ENCODE measurements around the gene KCNT2. TPM values are rescaled to one million over a fixed set of nuclear protein-coding genes. Genes with fewer than 3 reads are reported as not detected.

KCNT2 gene
- polyA plus RNA-seq, 1 of the 3 experiments (the other 2 are of a cell fraction) = 0.56 TPM

DNA sequence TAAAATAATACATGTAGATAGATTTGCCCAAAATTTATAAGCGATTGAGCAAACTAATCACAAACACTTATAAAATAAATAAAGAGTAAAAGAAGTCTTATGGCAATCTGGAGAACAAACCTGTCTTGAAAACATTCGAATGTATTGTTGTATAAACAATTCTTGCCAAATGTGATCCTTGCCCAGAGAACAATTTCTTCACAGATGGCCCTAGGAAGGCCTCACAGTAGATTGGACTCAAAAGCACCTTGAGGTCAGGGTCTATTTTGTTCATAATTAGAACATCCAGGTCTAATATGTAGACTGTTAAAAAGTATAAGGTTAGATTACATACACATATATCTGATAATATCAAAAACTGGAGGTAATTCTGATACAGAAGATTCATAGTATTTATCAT lies 202.4 kb downstream of the KCNT2 start (continued):
- TF ChIP-seq TCF12 (IDR thresholded peaks at IDR 0.05) = no peak
- no peak for TF ChIP-seq ELF1 (IDR thresholded peaks at IDR 0.05)
- TF ChIP-seq TEAD4 (IDR thresholded peaks at IDR 0.05; ENCODE audit: borderline replicate concordance, insufficient read depth) = no peak

DNA sequence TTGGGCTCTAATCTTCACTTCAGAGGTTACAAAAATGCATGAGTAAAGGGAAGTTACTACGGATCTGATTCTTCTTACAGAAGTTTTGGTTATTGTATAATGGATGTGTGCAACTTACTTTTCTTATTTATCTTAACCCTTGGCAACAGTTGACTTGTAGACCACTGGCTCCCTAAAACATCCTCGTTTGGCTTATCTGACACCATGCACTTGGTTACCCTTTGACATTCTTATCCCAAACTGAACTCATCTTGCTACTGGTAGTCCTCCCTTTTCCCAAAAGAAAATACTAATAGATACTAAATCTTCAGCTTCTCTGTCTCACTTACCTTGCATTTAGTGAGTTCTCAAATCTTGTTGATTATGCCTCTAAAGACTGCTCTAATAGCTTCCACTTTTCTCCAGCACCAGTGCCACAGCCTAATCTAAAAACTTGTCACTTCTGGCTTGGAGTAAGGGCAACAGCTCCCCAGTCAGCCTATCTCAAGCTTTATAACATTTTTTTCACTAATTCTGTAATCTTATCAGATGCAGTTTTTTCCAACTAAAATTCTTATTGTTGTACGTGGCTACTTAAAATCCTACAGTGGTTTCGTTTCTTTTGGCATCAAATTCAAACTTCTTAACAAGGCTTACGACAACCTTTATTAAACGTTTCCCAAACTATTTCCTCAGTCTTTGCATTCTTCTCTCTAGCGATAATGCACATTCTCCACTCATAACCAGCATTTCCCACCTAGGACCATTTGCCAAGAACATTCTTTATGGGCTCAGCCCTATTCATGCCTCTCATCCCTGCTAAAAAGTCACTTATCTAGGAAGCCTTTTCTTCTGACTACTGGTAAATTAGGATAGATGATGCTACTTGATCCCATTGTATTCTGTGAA lies 204.2 kb downstream of the KCNT2 start:
- H3K9me3 ChIP-seq = no peaks in the 10 kb centered on the region
- H3F3A ChIP-seq (replicated peaks; ENCODE audit: insufficient read depth) = peaks cover 13% of the 10 kb centered on the region
- H3K36me3 ChIP-seq (replicated peaks in 1 of 2; ENCODE audit: control insufficient read depth in 1 of 2, insufficient read depth in 2 of 2, low read length in 1 of 2) = no peaks in the 10 kb centered on the region
- H3K4me2 ChIP-seq = no peak overlapping the region
- DNase-seq = no peak
- no peaks in the 10 kb centered on the region for H3K9me2 ChIP-seq
- 80% methylated on average over 7 of the region's 7 CpGs for WGBS (ENCODE audit: low lambda C conversion rate)
- no peaks in the 10 kb centered on the region for H3K79me2 ChIP-seq (ENCODE audit: insufficient read depth)
- no peak overlapping the region for H3K4me3 ChIP-seq (ENCODE audit: low read depth in 2 of 2, low read length in 1 of 2)
- H3K4me1 ChIP-seq (ENCODE audit: control insufficient read depth in 1 of 2, insufficient read depth in 2 of 2, low read depth in 1 of 2, low read length in 1 of 2) = peaks cover 5 to 7% of the 10 kb centered on the region in 2 experiments; a peak in 2 of 4 replicates
- POLR2A ChIA-PET = no interaction called here
- H3K27ac ChIP-seq (ENCODE audit: low read depth in 2 of 2, low read length in 1 of 2) = no peak overlapping the region
- CTCF ChIA-PET = no interaction called here
- no peak overlapping the region for H2AFZ ChIP-seq (ENCODE audit: low read depth)
- no peak for TF ChIP-seq TAF1 (IDR thresholded peaks at IDR 0.05; ENCODE audit: borderline replicate concordance, low read depth, low read length)
- TF ChIP-seq, protein P1, sequence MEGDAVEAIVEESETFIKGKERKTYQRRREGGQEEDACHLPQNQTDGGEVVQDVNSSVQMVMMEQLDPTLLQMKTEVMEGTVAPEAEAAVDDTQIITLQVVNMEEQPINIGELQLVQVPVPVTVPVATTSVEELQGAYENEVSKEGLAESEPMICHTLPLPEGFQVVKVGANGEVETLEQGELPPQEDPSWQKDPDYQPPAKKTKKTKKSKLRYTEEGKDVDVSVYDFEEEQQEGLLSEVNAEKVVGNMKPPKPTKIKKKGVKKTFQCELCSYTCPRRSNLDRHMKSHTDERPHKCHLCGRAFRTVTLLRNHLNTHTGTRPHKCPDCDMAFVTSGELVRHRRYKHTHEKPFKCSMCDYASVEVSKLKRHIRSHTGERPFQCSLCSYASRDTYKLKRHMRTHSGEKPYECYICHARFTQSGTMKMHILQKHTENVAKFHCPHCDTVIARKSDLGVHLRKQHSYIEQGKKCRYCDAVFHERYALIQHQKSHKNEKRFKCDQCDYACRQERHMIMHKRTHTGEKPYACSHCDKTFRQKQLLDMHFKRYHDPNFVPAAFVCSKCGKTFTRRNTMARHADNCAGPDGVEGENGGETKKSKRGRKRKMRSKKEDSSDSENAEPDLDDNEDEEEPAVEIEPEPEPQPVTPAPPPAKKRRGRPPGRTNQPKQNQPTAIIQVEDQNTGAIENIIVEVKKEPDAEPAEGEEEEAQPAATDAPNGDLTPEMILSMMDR (IDR thresholded peaks at IDR 0.05) = no peak
- no peak for TF ChIP-seq RAD21 (IDR thresholded peaks at IDR 0.05; ENCODE audit: low read length)
- TF ChIP-seq RXRA (IDR thresholded peaks at IDR 0.05; ENCODE audit: borderline replicate concordance, low read depth) = no peak
- TF ChIP-seq TEAD4 (IDR thresholded peaks at IDR 0.05; ENCODE audit: borderline replicate concordance, insufficient read depth) = no peak
- TF ChIP-seq FOSL2 (IDR thresholded peaks at IDR 0.05; ENCODE audit: borderline replicate concordance, low read depth) = no peak
- TF ChIP-seq, protein P2, sequence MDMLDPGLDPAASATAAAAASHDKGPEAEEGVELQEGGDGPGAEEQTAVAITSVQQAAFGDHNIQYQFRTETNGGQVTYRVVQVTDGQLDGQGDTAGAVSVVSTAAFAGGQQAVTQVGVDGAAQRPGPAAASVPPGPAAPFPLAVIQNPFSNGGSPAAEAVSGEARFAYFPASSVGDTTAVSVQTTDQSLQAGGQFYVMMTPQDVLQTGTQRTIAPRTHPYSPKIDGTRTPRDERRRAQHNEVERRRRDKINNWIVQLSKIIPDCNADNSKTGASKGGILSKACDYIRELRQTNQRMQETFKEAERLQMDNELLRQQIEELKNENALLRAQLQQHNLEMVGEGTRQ (IDR thresholded peaks at IDR 0.05; ENCODE audit: borderline replicate concordance, low read depth, low read length) = no peak
- TF ChIP-seq MXI1 (IDR thresholded peaks at IDR 0.05; ENCODE audit: low read depth, low read length) = no peak
- TF ChIP-seq, protein P3, sequence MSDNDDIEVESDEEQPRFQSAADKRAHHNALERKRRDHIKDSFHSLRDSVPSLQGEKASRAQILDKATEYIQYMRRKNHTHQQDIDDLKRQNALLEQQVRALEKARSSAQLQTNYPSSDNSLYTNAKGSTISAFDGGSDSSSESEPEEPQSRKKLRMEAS (IDR thresholded peaks at IDR 0.05; ENCODE audit: low read depth) = no peak
- TF ChIP-seq TCF12 (IDR thresholded peaks at IDR 0.05) = no peak
- TF ChIP-seq GABPA (IDR thresholded peaks at IDR 0.05; ENCODE audit: low read depth) = no peak
- no peak for TF ChIP-seq FOXM1 (IDR thresholded peaks at IDR 0.05; ENCODE audit: low read depth)
- no peak for TF ChIP-seq EZH2phosphoT487 (IDR thresholded peaks at IDR 0.05; ENCODE audit: borderline replicate concordance, low read depth)
- no peak for TF ChIP-seq JUND (IDR thresholded peaks at IDR 0.05)
- TF ChIP-seq, protein P4, sequence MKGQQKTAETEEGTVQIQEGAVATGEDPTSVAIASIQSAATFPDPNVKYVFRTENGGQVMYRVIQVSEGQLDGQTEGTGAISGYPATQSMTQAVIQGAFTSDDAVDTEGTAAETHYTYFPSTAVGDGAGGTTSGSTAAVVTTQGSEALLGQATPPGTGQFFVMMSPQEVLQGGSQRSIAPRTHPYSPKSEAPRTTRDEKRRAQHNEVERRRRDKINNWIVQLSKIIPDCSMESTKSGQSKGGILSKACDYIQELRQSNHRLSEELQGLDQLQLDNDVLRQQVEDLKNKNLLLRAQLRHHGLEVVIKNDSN (IDR thresholded peaks at IDR 0.05; ENCODE audit: borderline replicate concordance, low read depth) = no peak
- no peak for TF ChIP-seq CHD2 (IDR thresholded peaks at IDR 0.05; ENCODE audit: low read length, partially characterized antibody)
- no peak for TF ChIP-seq SIN3A (IDR thresholded peaks at IDR 0.05; ENCODE audit: borderline replicate concordance, low read depth, low read length)
- no peak for TF ChIP-seq NRF1 (IDR thresholded peaks at IDR 0.05; ENCODE audit: low read depth, low read length)
- no peak for TF ChIP-seq MEF2A (IDR thresholded peaks at IDR 0.05; ENCODE audit: borderline replicate concordance, low read depth)
- no peaks in the 10 kb centered on the region for H3K27me3 ChIP-seq (ENCODE audit: insufficient read depth)
- no peak overlapping the region for H3K9ac ChIP-seq
- no peaks in the 10 kb centered on the region for H4K20me1 ChIP-seq (ENCODE audit: insufficient read depth)
